ENCODE data around the gene FAM43A. TPM values are rescaled to one million over a fixed set of nuclear protein-coding genes. Genes with fewer than 3 reads are reported as not detected.
A peak's percentile ranks its signal among the peaks of the same experiment; 100 is the strongest.

FAM43A gene
- total and polyA plus RNA-seq, 9 of the 15 experiments (the other 6 are each of a cell fraction or from before 2014, with no cell fraction given): 0.03 to 1.2 (median 0.21) TPM

- TF ChIP-seq, protein P1, sequence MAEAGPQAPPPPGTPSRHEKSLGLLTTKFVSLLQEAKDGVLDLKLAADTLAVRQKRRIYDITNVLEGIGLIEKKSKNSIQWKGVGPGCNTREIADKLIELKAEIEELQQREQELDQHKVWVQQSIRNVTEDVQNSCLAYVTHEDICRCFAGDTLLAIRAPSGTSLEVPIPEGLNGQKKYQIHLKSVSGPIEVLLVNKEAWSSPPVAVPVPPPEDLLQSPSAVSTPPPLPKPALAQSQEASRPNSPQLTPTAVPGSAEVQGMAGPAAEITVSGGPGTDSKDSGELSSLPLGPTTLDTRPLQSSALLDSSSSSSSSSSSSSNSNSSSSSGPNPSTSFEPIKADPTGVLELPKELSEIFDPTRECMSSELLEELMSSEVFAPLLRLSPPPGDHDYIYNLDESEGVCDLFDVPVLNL (CRISPR knock-in tag; IDR thresholded peaks at IDR 0.05; ENCODE audit: low read depth): no peak
- TF ChIP-seq HDAC6 (IDR thresholded peaks at IDR 0.05; ENCODE audit: low read depth, low read length) (no peak), ZNF384 (IDR thresholded peaks at IDR 0.05; ENCODE audit: low read depth, low read length) (peak; percentile 56), ZNF146 (CRISPR knock-in tag; IDR thresholded peaks at IDR 0.05; ENCODE audit: unreplicated experiment) (no peak), STAT5B (CRISPR knock-in tag; IDR thresholded peaks at IDR 0.05) (no peak), ZNF668 (CRISPR knock-in tag; IDR thresholded peaks at IDR 0.05) (no peak), HDAC3 (IDR thresholded peaks at IDR 0.05; ENCODE audit: borderline replicate concordance, partially characterized antibody) (peak; percentile 69), ZMIZ1 (IDR thresholded peaks at IDR 0.05; ENCODE audit: low read depth in 2 of 2, low read length in 2 of 2) (no peak), NFE2 (IDR thresholded peaks at IDR 0.05; ENCODE audit: low read depth) (no peak), FOXK1 (CRISPR knock-in tag; IDR thresholded peaks at IDR 0.05; ENCODE audit: borderline replicate concordance) (0 out of 2 replicates have a peak, but pooled peaks have one; percentile 68), FIP1L1 (IDR thresholded peaks at IDR 0.05; ENCODE audit: low read depth, low read length, poor library complexity, severe bottlenecking) (no peak), HNRNPK (IDR thresholded peaks at IDR 0.05; ENCODE audit: low read depth, low read length, poor library complexity, severe bottlenecking) (no peak), ZNF12 (CRISPR knock-in tag; IDR thresholded peaks at IDR 0.05) (no peak), TARDBP (IDR thresholded peaks at IDR 0.05) (peak; percentile 71; the same call in 1 of the 2 replicates), ELF1 (tag; IDR thresholded peaks at IDR 0.05) (peak; percentile 86), EZH2 (IDR thresholded peaks at IDR 0.05; ENCODE audit: borderline replicate concordance, low read depth, low read length) (no peak)
- TF ChIP-seq, protein P2, sequence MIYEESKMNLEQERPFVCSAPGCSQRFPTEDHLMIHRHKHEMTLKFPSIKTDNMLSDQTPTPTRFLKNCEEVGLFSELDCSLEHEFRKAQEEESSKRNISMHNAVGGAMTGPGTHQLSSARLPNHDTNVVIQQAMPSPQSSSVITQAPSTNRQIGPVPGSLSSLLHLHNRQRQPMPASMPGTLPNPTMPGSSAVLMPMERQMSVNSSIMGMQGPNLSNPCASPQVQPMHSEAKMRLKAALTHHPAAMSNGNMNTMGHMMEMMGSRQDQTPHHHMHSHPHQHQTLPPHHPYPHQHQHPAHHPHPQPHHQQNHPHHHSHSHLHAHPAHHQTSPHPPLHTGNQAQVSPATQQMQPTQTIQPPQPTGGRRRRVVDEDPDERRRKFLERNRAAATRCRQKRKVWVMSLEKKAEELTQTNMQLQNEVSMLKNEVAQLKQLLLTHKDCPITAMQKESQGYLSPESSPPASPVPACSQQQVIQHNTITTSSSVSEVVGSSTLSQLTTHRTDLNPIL (CRISPR knock-in tag; IDR thresholded peaks at IDR 0.05): no peak
- TF ChIP-seq, protein P3, sequence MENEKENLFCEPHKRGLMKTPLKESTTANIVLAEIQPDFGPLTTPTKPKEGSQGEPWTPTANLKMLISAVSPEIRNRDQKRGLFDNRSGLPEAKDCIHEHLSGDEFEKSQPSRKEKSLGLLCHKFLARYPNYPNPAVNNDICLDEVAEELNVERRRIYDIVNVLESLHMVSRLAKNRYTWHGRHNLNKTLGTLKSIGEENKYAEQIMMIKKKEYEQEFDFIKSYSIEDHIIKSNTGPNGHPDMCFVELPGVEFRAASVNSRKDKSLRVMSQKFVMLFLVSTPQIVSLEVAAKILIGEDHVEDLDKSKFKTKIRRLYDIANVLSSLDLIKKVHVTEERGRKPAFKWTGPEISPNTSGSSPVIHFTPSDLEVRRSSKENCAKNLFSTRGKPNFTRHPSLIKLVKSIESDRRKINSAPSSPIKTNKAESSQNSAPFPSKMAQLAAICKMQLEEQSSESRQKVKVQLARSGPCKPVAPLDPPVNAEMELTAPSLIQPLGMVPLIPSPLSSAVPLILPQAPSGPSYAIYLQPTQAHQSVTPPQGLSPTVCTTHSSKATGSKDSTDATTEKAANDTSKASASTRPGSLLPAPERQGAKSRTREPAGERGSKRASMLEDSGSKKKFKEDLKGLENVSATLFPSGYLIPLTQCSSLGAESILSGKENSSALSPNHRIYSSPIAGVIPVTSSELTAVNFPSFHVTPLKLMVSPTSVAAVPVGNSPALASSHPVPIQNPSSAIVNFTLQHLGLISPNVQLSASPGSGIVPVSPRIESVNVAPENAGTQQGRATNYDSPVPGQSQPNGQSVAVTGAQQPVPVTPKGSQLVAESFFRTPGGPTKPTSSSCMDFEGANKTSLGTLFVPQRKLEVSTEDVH (IDR thresholded peaks at IDR 0.05; ENCODE audit: low read depth, partially characterized antibody): peak; percentile 93
Observed at GRCh38 chr3:194671900-194672808, 13.5 kb upstream of the FAM43A start, which contains the start of gene LSG1 (continued).

Data from K562 (cell line).